Lung (tissue), 12 donors: Measurements from ENCODE around the gene FCN3. TPM values are rescaled to one million over a fixed set of nuclear protein-coding genes. Genes with fewer than 3 reads are reported as not detected.

Experiments used
- ATAC-seq: fragments of 200-7000 bp; cut with Tn5 transposase; one replicate; pipeline ENCODE4 v1.9.1; 2020; ENCODE audit warnings: moderate number of reproducible peaks; ENCODE audit not compliant: insufficient read depth, low FRiP score
- DNase-seq, 3 donors: peaks; one replicate each; pipeline ENCODE4 v3.0.0-alpha.2; 2013 to 2017
- H3K27ac ChIP-seq, 2 donors: one replicate each; pipeline ENCODE4 v1.5.1; 2013; ENCODE audit warnings: mild to moderate bottlenecking in 2 of 2, moderate library complexity in 2 of 2, control low read depth in 1 of 2, inconsistent platforms in 1 of 2, low read depth in 1 of 2, low read length in 1 of 2
- H3K27me3 ChIP-seq, 3 donors: one replicate each; pipeline ENCODE4 v1.5.1; 2013; ENCODE audit warnings: low read length in 2 of 3; ENCODE audit not compliant: control insufficient read depth in 3 of 3, insufficient read depth in 3 of 3
- H3K36me3 ChIP-seq, 4 donors: one replicate each; pipeline ENCODE4 v1.5.1; 2013; ENCODE audit warnings: low read length in 4 of 4, mild to moderate bottlenecking in 1 of 4, moderate library complexity in 1 of 4; ENCODE audit not compliant: control insufficient read depth in 4 of 4, insufficient read depth in 4 of 4
- H3K4me1 ChIP-seq, 5 donors: one replicate each; pipeline ENCODE4 v1.5.1; 2013; ENCODE audit warnings: low read length in 5 of 5, mild to moderate bottlenecking in 2 of 5, moderate library complexity in 1 of 5; ENCODE audit not compliant: control insufficient read depth in 5 of 5, insufficient read depth in 5 of 5
- H3K4me3 ChIP-seq: one replicate; pipeline ENCODE4 v1.5.1; 2013; ENCODE audit warnings: mild to moderate bottlenecking, control low read depth, moderate library complexity
- H3K9ac ChIP-seq, 2 donors: one replicate each; pipeline ENCODE4 v1.5.1; 2013; ENCODE audit warnings: low read length in 2 of 2, control low read depth in 1 of 2; ENCODE audit not compliant: insufficient read depth in 1 of 2
- H3K9me3 ChIP-seq, 4 donors: one replicate each; pipeline ENCODE4 v1.5.1; 2013; ENCODE audit warnings: low read length in 3 of 4, mild to moderate bottlenecking in 1 of 4, moderate library complexity in 1 of 4; ENCODE audit not compliant: control insufficient read depth in 4 of 4, insufficient read depth in 3 of 4
- CTCF ChIP-seq: IDR thresholded peaks from 2 replicates; pipeline ENCODE4 v1.5.1; 2012; ENCODE audit warnings: mild to moderate bottlenecking; ENCODE audit errors: control extremely low read depth, extremely low read depth
- WGBS, 2 donors: extraction: QIAGEN DNeasy Blood & Tissue Kit; methylation state at CpG; one replicate each; pipeline ENCODE4 v1.1.7; 2013; 5-methylcytosine and 5-hydroxymethylcytosine counted together
- polyA plus RNA-seq, 2 donors: library from polyadenylated mRNA; stranded (reverse); fragments of 200-250 nt; gene quantifications; one replicate each; pipeline ENCODE4 v1.2.1, GENCODE V29; 2013
- total RNA-seq, 2 donors: library from RNA; depleted of rRNA in 1 of 2; stranded (reverse); fragments of >200 nt in 1 of 2; gene quantifications; one replicate each; pipeline ENCODE4 v1.2.1, GENCODE V29; 2014 to 2021
- donor health status: control.
- donor health status: control.
- donor health status: Bipolar disorder and iron deficiency.
- donor health status: healthy.
- donor health status: DM: yes; HTN: yes; CAD: no.

The FCN3 gene
- total and polyA plus RNA-seq, 4 donors = 36.6 to 611 (median 470) TPM

- H3K36me3 ChIP-seq = peaks cover 0 to 32% (median 5%) of the 10 kb centered on the region in 4 donors
- H3K4me3 ChIP-seq = no peak overlapping the region
- ATAC-seq (no peak), DNase-seq (no peak)
- peaks cover 0 to 22% (median 5%) of the 10 kb centered on the region in 5 donors for H3K4me1 ChIP-seq
- no peak overlapping the region for H3K9ac ChIP-seq
- no peak for TF ChIP-seq CTCF
- H3K27me3 ChIP-seq = peaks cover 0 to 15% (median 0%) of the 10 kb centered on the region in 3 donors
- peak overlapping the region in 1 of 2 donors; percentile 3 for H3K27ac ChIP-seq
- H3K9me3 ChIP-seq = no peaks in the 10 kb centered on the region
- WGBS, 2 donors = 64 to 76% methylated on average over 8 of the region's 8 CpGs
Observed at GRCh38 chr1:27351541-27352107, 23.0 kb downstream of the FCN3 start.

- Histone ChIP-seq H3K27me3 (peaks cover 0 to 15% (median 0%) of the 10 kb centered on the region in 3 donors), H3K4me1 (peaks cover 0 to 22% (median 5%) of the 10 kb centered on the region in 5 donors), H3K27ac (peak overlapping the region in 1 of 2 donors; percentile 3), H3K36me3 (peaks cover 0 to 25% (median 5%) of the 10 kb centered on the region in 4 donors), H3K9ac (no peak overlapping the region), H3K4me3 (no peak overlapping the region), H3K9me3 (no peaks in the 10 kb centered on the region)
- TF ChIP-seq CTCF = no peak
- ATAC-seq (no peak), DNase-seq (peak; percentile 51 to 62 (median 61))
- WGBS, 2 donors = 59 to 76% methylated on average over 62 of the region's 62 CpGs
Observed at GRCh38 chr1:27350663-27351540, 23.7 kb downstream of the FCN3 start.

- Histone ChIP-seq H3K36me3 (peaks cover 0 to 16% (median 0%) of the 10 kb centered on the region in 4 donors), H3K4me3 (peak overlapping the region; percentile 20), H3K4me1 (peaks cover 0 to 22% (median 5%) of the 10 kb centered on the region in 5 donors), H3K27ac (no peak overlapping the region), H3K27me3 (peaks cover 0 to 15% (median 0%) of the 10 kb centered on the region in 3 donors), H3K9me3 (no peaks in the 10 kb centered on the region), H3K9ac (no peak overlapping the region)
- 38 to 56% methylated on average over 79 to 84 of the region's 84 CpGs for WGBS, 2 donors
- no peak for TF ChIP-seq CTCF
- DNase-seq (peak; percentile 58 to 83 (median 74)), ATAC-seq (peak; percentile 32)
Observed at GRCh38 chr1:27349784-27350662, 24.6 kb downstream of the FCN3 start.
